ENCODE results near the gene ADTRP. TPM values are rescaled to one million over a fixed set of nuclear protein-coding genes. Genes with fewer than 3 reads are reported as not detected.

Gene ADTRP
- total RNA-seq, 2 experiments from 2014 or later: 3.5 to 4.2 TPM

DNA sequence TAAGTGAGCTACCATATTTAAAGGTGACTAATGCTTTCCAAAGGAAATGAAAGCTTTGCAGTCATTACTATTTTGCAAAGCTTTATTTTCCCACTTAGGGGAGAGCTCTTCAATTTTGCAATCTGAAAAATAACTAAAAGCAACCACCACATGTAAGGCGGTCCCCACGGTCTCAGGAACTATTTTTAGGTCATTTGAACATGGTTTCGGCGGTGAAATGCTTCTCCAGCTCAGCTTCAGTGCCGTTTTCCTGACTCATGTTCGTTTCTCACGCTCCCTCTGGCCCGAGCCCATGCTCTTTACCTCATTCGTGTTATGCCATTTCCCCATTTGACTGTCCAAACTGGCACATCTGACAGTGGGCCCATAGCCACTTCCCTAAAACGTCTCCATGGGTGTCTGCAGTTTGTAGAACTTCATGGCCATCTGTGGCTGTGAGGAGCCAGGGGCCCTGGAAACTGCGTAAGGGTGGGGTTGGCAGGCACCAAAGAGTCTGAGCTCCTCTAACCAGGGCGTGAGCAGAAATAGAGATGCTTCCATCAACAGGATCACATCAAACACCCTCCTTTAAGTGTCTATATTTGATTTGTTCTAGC lies 46.5 kb downstream of the ADTRP start:
- ChIA-PET POLR2A (interaction anchor here (0.8 to 2.2 kb wide), 5 partner anchors 15 to 299 kb away, joined by 3 to 25 read pairs (median 3); no protein-coding TSS in a partner anchor), CTCF (interaction anchor here (0.8 to 2.1 kb wide), 4 partner anchors 19 to 31 kb away, joined by 3 to 12 read pairs (median 3); no protein-coding TSS in a partner anchor)

DNA sequence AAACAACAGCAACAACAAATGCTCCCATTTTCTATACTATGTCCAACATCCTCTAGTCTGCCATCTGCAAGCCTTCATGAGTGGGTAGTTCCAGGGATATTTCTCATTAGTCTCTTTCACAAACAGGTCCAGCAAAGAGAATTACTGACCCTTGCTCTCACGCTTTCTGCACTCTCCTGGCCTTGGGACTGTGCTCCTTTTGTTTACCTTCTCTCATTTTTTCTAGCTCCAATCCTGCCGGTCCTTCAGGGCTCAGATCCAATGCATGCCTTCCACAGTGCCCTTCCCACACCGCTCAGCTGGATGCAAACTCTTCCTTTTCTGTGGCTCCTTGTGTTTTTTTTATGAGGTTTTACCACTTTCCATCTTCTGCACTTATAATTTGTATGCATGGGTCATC lies 47.2 kb downstream of the ADTRP start:
- POLR2A ChIA-PET: interaction anchor here (0.8 to 2.2 kb wide), 4 partner anchors 17 to 300 kb away, joined by 3 to 25 read pairs (median 4); no protein-coding TSS in a partner anchor

DNA sequence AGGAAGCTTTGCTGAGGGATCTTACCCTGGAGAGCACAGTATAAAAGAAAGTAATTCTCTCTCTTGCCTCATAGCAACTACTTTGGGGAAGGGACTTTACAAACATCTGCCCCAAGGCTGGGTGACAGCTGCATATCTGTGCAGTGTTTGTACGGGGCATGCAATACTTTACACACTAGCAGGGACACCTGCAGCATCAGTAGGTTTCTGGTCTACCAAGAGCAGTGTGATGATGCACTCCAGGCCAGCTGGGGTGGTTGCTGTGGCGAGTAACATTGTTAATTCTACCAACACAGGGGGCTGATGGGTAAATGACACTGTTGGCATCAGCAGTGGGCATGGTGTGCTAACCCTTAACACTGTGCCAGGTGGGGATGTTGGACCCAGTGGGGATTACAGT lies 48.0 kb downstream of the ADTRP start:
- ChIA-PET CTCF (interaction anchor here (1.7 kb wide), 1 partner anchor 19 kb away, joined by 5 read pairs; no protein-coding TSS in a partner anchor), POLR2A (no interaction called here)

More for the DNA sequence above, 47.2 kb downstream of the ADTRP start:
- CTCF ChIA-PET: interaction anchor here (1.0 to 2.1 kb wide), 2 partner anchors 20 to 27 kb away, joined by 3 to 12 read pairs; no protein-coding TSS in a partner anchor

DNA sequence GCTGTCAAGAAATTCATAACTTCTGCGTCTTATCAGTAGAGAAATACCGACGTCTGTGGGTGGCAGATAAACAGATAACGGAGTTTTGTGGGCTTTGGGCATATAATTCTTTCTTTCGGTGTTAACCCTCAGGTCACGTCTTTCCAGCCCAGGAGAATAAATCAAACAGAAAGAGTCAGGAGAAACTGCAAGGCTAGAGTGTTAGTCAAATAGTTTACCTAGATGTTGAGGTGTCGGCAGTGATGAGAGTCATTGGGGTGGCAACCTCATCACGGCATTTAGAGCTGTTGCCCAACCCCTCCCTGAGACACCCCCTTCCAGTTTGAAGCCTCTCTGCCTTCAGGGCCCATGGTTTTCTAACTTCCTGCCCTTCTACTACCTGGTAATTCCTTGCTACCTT lies 49.5 kb downstream of the ADTRP start:
- POLR2A ChIA-PET: no interaction called here
- CTCF ChIA-PET: interaction anchor here (1.7 kb wide), 1 partner anchor 17 kb away, joined by 5 read pairs; no protein-coding TSS in a partner anchor

DNA sequence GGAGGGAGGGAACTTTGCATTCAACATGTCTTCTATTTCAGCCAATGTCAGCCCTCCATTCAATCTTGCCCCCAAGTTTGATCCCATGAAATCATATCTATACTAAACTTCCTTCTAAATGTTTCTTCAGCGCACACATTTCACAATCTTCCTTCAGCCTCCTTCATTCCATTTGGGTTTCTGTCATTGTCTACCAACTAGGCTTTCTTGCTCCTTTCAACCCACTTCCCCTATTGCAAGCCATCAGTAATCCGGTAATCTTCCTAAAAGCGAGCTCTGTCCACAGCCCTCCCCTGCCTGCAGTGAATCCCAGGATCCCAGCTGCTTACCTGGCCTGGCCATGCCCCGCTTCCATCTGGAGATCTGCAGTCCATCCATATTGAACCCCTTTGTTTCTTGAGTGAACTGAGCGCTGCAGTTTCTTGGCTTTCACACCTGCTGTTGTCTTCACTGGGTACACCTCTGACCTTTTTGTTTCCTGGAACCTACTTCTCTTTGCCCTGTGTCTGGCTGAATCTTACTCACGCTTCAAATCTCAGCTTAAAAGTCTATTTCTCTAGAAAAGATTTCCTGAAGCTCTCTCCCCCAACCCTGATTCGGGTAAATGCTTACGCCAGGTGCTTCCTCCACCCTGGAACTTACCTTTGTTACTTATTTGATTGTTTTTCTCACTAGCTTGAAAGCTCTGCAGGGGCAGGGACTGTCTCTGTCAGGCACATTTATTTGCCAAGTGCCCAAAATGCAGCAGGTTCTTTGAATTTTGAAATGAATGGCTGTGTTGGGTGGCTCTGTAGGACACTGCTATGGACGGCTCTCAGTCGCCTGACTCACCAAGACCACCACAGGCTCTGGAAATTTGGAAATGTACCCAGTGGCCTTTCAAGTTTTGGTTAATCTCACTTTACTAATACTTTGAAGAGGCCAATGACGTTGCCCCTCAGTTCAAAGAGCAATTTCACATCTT lies 50.3 kb downstream of the ADTRP start:
- ChIA-PET CTCF (interaction anchor here (0.9 kb wide), 1 partner anchor 17 kb away, joined by 3 read pairs; no protein-coding TSS in a partner anchor), POLR2A (no interaction called here)

DNA sequence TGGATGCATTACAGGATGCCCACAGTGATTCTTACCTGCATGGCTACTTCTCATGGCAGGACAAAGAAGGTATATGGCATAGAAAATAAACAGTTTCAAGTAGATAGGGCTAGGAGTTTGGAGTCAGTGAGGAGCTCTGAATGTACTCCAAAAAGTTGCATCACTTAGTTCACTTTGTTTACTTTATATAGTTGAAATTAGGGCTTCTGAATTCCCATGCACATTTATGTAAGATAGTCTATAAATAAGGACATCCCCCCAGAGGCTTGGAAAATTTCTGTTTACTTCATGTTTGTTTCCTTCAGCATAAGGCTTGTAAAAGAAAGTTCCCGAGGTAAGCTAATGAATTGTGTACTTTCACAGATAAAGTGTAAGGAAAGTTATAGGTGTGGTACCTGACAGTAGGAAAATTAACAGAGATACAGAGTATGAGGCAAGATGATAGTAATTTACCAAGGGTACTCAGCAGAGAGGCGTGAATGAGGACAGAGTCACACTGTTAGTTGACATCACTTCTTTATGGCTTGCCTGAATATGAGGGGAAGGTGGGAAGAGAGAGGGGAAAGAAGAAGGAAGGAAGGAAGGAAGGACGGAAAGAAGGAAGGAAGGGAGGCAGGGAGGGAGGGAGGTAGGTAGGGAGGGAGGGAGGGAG lies 51.1 kb downstream of the ADTRP start:
- ChIA-PET CTCF (interaction anchor here (0.9 kb wide), 1 partner anchor 16 kb away, joined by 3 read pairs; no protein-coding TSS in a partner anchor), POLR2A (no interaction called here)

DNA sequence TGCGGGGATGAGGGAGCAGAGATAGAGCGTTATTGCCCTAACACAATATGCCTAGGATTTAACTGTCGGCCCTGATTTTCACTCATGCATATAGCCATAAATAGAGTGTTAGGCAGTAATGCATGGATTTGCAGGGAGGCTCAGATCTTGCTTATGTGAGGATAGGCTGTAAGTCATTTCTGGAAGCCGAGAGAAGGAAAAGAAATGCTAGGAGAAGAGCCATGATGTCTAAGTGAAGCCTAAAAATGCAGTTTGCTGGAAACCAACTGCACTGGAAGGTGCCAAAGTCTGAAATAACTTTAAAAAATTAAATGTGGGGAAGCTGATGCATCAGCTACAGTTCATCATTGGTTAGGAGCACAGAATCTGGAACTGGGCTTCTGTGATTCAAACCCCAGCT lies 54.3 kb downstream of the ADTRP start:
- ChIA-PET CTCF (no interaction called here), POLR2A (no interaction called here)

DNA sequence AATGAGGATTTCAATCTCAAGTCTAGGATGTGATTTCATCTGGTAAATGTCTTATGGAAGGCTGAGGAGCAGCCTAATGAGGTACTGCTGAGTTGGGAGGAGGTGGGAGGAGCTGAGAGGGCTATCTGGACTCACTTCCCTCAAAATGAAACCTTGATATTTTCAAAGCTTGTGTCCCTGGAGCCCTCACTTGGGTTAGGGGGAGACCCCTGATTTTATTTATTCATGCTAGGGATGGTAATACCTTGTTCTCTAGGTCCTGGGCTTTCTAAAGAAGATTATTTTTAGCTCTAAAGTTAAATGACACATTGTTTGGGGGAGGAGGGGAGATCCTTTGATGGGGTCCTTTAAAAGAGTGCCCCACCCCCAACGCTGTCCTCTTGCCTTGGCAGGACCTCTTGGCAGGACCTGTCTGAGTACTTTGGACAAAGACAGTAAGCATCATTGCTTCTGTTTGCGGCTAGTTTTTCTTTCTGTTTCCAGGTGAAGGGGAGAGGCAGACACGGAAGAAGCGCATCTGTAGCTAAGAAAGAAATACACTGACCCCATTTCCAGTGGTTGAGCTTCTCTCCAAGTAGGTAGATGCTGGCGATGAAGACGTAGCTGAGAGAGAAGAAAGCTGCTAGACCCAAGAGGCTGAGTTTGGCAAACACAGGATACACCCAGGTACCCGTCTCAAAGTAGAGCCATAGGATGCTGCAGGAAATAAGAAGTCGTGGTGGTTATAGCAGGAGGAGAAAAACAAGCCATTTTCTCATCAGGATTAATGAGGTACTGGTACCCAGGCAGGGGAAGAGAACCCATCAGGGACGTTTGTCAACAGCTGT lies 55.6 kb downstream of the ADTRP start:
- ChIA-PET POLR2A (no interaction called here), CTCF (interaction anchor here (1.0 to 1.3 kb wide), 2 partner anchors 11 to 67 kb away, joined by 3 to 5 read pairs; no protein-coding TSS in a partner anchor)

DNA sequence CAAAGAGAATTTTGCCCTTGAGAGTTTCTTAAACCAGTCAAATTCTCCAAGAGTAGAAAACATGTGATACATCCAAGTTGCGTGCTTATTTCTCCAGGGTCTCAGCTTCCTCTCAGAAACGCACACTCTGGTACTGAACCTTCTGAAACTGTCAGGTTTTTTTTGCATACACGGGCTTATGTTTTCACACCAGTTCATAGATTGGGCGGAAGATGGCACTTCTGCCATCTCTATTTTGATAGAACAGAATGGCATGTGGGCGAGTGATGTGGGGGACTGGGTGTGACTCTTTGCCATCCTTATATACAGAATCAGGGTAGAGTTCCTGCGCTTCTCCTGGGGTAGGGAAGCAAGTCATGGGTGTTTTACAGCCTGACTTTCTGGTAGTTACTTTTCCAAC lies 56.4 kb downstream of the ADTRP start:
- POLR2A ChIA-PET: no interaction called here
- CTCF ChIA-PET: interaction anchor here (1.0 to 1.3 kb wide), 2 partner anchors 11 to 66 kb away, joined by 3 to 5 read pairs; no protein-coding TSS in a partner anchor

DNA sequence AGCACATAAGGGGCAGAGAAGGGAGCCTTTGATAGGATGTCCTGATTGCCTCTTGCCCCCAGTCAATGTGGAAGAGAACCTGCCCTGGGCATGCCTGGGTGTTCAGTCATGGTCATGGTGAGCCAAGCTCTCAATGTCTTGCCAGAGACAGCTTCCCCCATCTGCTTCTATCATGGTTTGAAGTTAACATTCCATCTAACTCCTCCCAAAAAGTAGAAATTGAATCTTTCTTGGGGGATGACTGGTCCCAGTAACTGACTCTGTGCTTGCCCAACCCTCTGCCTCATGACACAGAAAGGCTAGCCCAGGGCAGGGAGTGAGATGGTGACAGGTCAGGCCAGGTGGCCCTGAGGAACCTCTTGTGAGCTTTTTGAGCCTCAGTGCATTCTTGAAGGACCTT lies 60.1 kb downstream of the ADTRP start:
- CTCF ChIA-PET: no interaction called here
- POLR2A ChIA-PET: no interaction called here

DNA sequence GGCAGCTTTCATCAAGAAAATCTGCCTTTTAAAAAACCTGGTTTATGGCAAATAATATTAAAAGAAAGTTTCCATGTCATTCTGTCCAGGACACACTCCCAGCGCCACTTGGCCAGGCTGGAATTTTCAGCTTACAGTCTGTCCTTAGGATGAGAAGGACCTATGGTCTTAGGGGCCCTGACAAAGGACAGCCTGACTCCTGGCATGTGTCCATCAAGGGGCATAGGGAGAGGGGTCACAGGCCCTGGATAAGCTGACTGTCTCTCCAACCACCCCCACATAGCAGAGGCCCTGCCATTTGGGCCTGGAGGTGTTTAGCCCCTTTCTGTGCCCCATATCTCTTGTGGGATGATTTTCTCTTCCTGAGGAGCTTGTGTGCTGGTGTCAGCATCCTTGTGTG lies 60.6 kb downstream of the ADTRP start:
- CTCF ChIA-PET: no interaction called here

DNA sequence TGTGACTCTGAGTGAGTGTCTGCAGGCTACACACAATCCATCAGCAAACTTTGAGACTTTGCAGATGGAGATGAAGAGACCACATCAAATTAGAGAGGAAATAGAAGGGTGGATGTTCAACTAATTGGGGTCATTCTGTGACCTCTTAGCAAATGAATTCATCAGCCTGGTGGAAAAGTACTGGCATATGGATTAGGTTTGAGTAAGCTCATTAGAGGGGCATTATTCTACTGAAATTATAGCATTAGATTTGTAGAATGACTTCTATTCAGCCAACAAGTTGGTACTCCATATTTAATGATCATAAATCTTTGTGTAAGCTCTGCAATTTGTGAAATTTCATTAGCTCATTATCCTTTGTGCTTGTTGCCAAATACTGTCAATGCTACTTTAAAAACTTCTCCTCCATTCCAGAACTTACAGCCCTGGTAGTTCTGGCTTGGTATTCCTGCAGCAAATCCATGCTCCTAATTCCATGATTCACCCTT lies 63.8 kb downstream of the ADTRP start:
- CTCF ChIA-PET: interaction anchor here (0.5 to 0.7 kb wide), 2 partner anchors 11 to 344 kb away, joined by 3 read pairs; no protein-coding TSS in a partner anchor

More for the DNA sequence above, 60.6 kb downstream of the ADTRP start:
- POLR2A ChIA-PET: no interaction called here

DNA sequence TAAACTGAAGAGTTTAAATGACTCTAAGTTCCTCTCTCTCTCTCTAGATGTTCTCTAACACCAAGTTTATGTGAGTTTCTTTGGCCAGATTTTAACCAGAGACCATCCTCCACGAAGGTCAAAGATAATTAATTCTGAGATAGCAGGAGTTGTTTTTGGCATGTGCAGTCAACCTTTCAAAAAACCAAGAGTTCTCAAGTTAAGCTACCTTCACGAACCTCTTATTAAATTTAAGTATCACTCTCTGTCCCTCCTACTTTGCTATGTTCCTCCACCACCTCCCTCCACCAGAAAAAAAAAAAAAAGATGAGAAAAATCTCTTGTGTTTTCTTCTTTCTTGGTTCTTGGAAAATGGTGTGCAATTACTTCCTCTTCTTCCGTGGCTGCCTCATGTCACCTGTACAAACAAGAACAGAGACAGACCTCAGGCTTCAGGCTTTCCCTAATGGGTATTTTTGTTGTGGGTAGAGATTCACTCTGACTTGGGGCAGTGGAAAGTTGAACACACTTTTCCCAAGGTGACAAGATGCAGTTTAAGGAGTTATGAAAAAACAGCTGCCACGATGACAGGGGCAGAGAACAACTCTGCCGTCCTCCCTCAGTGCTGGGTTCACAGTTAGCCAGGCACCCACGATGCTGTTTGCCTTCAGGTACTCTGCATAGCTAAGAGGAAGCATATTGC lies 64.3 kb downstream of the ADTRP start:
- ChIA-PET CTCF (interaction anchor here (0.5 to 1.5 kb wide), 2 partner anchors 18 to 345 kb away, joined by 3 read pairs; no protein-coding TSS in a partner anchor), POLR2A (interaction anchor here (0.7 to 3.8 kb wide), 3 partner anchors 18 to 296 kb away, joined by 3 to 25 read pairs (median 3); no protein-coding TSS in a partner anchor)

More for the DNA sequence above, 63.8 kb downstream of the ADTRP start:
- POLR2A ChIA-PET: interaction anchor here (1.1 kb wide), 1 partner anchor 17 kb away, joined by 3 read pairs; no protein-coding TSS in a partner anchor

DNA sequence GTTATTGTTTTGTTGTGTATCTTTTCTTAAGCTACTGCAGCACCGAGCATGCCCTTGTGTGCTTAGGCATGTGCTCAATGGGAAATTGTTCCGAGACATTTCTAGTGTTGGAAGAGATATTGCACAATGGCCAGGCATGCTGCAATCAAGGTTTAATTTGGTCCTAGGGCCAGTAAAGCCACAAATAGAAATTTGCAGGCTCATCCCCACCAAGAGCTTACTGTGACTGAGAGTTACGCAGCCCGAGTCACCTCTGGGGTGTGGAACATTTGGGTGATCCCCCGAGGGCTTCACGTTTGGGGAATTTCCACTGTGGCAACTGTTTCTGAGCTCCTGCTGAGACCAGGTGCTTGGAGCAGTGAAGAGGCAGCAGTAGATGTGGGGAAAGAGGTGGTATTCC lies 65.8 kb downstream of the ADTRP start:
- ChIA-PET CTCF (interaction anchor here (1.5 to 2.0 kb wide), 2 partner anchors 19 to 20 kb away, joined by 3 to 12 read pairs; no protein-coding TSS in a partner anchor), POLR2A (interaction anchor here (2.7 to 3.8 kb wide), 2 partner anchors 19 to 296 kb away, joined by 13 to 25 read pairs; no protein-coding TSS in a partner anchor)

DNA sequence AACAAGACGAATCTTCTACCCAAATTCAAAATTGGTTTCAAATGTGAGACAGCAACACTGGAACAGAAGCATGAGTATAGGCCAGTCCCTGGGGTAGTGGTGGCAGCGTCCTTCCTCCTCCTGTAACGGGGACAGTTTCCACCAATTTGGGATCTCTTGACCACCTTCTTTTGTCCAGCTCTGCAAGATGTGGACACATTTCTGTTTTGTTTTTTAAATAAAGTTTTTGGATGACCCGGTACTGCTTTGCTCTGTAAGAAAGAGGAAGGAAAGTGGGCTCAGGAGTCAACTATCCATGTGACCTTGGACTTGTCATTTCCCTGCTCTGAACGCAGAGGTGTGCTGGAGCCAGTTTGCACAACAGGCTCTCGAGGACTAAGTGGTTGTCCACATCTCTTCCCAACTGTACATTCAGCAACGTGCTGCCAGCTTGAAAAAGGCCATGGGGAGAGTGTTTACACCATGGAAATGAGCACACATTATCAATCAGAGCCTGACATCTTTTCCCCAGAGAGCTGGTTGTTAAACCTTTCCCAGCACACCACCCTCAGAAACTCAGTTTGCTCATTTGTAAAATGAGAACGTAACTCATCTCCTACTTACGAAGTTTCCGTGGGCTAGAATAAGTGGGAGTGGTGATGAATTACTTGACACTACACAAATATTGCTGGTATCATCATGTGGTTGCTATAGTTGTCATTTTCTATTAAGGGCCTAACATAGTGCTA lies 66.5 kb downstream of the ADTRP start:
- POLR2A ChIA-PET: interaction anchor here (1.3 to 3.8 kb wide), 3 partner anchors 20 to 297 kb away, joined by 4 to 25 read pairs (median 13); no protein-coding TSS in a partner anchor
- CTCF ChIA-PET: interaction anchor here (0.9 to 2.0 kb wide), 4 partner anchors 11 to 302 kb away, joined by 3 to 12 read pairs (median 4); no protein-coding TSS in a partner anchor
